Esophagus muscularis mucosa (tissue), 4 donors: ENCODE results near the gene HK3.

Source experiments
- EP300 ChIP-seq: sonication (generic); formaldehyde crosslinking; IDR thresholded peaks from one replicate; pipeline ENCODE4 v1.6.1; 2017; ENCODE audit warnings: antibody characterized with exemption
- POLR2A ChIP-seq: fragments of 450-650 bp; IDR thresholded peaks from one replicate; pipeline ENCODE4 v1.6.1; 2017; ENCODE audit warnings: antibody characterized with exemption, moderate library complexity, mild to moderate bottlenecking, low read depth
- POLR2AphosphoS5 ChIP-seq, 2 donors: sonication (generic); formaldehyde crosslinking; IDR thresholded peaks; one replicate each; pipeline ENCODE4 v1.6.1; 2017; ENCODE audit warnings: antibody characterized with exemption in 2 of 2
- TF ChIP-seq, protein P1 (sequence below), 3 experiments: fragments of 200-600 bp in 2 of 3; fragments of 450-650 bp in 1 of 3; sonication (generic) in 2 of 3; IDR thresholded peaks; one replicate each; pipeline ENCODE4 v1.5.1; 2017 to 2019; ENCODE audit warnings: antibody characterized with exemption in 3 of 3, mild to moderate bottlenecking in 2 of 3, moderate library complexity in 1 of 3

DNA sequence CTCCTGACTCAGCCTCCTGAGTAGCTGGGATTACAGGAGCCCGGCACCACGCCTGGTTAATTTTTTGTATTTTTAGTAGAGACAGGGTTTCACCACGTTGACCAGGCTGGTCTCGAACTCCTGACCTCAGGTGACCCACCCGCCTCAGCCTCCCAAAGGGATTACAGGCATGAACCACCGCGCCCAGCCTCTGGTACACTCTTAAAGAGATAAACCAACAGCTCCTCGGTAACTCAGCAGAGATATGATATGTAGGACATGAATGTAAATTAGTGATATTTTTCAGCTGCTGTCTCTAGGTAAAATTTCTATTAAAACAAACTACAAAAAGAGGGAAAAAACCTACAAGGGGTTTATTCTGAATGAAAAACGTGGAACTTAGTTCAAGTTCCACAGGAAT lies 42.8 kb upstream of the HK3 start:
- TF ChIP-seq, protein P1, sequence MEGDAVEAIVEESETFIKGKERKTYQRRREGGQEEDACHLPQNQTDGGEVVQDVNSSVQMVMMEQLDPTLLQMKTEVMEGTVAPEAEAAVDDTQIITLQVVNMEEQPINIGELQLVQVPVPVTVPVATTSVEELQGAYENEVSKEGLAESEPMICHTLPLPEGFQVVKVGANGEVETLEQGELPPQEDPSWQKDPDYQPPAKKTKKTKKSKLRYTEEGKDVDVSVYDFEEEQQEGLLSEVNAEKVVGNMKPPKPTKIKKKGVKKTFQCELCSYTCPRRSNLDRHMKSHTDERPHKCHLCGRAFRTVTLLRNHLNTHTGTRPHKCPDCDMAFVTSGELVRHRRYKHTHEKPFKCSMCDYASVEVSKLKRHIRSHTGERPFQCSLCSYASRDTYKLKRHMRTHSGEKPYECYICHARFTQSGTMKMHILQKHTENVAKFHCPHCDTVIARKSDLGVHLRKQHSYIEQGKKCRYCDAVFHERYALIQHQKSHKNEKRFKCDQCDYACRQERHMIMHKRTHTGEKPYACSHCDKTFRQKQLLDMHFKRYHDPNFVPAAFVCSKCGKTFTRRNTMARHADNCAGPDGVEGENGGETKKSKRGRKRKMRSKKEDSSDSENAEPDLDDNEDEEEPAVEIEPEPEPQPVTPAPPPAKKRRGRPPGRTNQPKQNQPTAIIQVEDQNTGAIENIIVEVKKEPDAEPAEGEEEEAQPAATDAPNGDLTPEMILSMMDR (IDR thresholded peaks at IDR 0.05): no peak
- TF ChIP-seq POLR2A (no peak), POLR2AphosphoS5 (IDR thresholded peaks at IDR 0.05) (no peak), EP300 (no peak)
